Mammary epithelial cell (primary cell): ENCODE results near the gene OR51I2.

ENCODE experiments used
- EZH2 ChIP-seq: IDR thresholded peaks from 2 replicates; pipeline ENCODE4 v1.6.1; 2012; ENCODE audit warnings: low read length, inconsistent platforms, borderline replicate concordance
- TF ChIP-seq, protein P1 (sequence below), 2 donors: IDR thresholded peaks in 1 of 2; conservative IDR thresholded peaks in 1 of 2; 2 replicates each; pipeline ENCODE4 v1.5.1; 2011 to 2012; ENCODE audit warnings: inconsistent platforms in 2 of 2, low read length in 2 of 2, mild to moderate bottlenecking in 2 of 2, control low read depth in 1 of 2, low read depth in 1 of 2; ENCODE audit not compliant: insufficient read depth in 1 of 2; ENCODE audit errors: extremely low read depth in 1 of 2

DNA sequence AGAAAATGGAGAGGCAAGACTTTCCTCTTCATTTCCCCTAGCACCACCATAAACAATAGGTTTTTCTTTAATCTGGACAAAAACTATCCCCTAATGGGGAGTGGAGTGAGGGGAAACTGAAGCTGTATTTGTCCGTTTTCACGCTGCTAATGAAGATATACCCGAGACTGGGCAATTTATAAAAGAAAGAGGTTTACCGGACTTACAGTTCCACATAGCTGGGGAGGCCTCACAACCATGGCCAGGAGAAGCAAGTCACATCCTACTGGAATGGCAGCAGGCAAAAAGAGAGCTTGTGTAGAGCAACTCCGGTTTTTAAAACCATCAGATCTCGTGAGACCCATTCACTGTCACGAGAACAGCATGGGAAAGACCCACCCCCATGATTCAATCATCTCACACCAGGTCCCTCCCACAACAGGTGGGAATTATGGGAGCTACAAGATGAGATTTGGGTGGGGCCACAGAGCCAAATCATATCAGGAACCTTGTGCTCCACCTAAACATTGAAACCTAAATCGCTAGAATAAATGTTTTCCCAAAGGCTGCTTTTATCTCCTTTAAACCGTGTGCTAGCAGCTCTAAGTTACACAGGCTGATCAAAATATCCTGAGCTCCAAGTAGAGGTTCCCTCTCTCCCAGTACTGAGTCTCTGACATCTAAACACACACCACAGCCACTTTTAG lies 56.4 kb downstream of the OR51I2 start:
- TF ChIP-seq, protein P1, sequence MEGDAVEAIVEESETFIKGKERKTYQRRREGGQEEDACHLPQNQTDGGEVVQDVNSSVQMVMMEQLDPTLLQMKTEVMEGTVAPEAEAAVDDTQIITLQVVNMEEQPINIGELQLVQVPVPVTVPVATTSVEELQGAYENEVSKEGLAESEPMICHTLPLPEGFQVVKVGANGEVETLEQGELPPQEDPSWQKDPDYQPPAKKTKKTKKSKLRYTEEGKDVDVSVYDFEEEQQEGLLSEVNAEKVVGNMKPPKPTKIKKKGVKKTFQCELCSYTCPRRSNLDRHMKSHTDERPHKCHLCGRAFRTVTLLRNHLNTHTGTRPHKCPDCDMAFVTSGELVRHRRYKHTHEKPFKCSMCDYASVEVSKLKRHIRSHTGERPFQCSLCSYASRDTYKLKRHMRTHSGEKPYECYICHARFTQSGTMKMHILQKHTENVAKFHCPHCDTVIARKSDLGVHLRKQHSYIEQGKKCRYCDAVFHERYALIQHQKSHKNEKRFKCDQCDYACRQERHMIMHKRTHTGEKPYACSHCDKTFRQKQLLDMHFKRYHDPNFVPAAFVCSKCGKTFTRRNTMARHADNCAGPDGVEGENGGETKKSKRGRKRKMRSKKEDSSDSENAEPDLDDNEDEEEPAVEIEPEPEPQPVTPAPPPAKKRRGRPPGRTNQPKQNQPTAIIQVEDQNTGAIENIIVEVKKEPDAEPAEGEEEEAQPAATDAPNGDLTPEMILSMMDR (conservative IDR thresholded peaks at IDR 0.05 in 1 of 2, IDR thresholded peaks at IDR 0.05 in 1 of 2; ENCODE audit: extremely low read depth in 1 of 2, insufficient read depth in 1 of 2, low read depth in 1 of 2, low read length in 2 of 2): no peak
- no peak for TF ChIP-seq EZH2
